ENCODE results near the gene HBB.

HBB gene

GRCh38 chr11:5203366-5203765, 23.5 kb downstream of the HBB start:
- no peaks in the 10 kb centered on the region for H3K9me2 ChIP-seq (replicated peaks; ENCODE audit: insufficient read depth, low read length)
- no peaks in the 10 kb centered on the region for H3K4me1 ChIP-seq (ENCODE audit: low read length)
- no peak overlapping the region for H3K4me2 ChIP-seq (ENCODE audit: low read depth, low read length)
- H3K4me3 ChIP-seq (ENCODE audit: low read length): no peak overlapping the region
- no peaks in the 10 kb centered on the region for H3K79me2 ChIP-seq (ENCODE audit: low read length)
- H3K9ac ChIP-seq (ENCODE audit: low read length): no peak overlapping the region
- no peak for DNase-seq
- no peaks in the 10 kb centered on the region for H3F3A ChIP-seq (ENCODE audit: insufficient read depth, low read length)
- no peak for TF ChIP-seq EZH2phosphoT487 (IDR thresholded peaks at IDR 0.05; ENCODE audit: low read length)
- no peak for TF ChIP-seq EZH2 (optimal IDR thresholded peaks at IDR 0.05; ENCODE audit: low read depth, low read length)
- TF ChIP-seq CTCF (IDR thresholded peaks at IDR 0.05; ENCODE audit: low read length): no peak
- no peaks in the 10 kb centered on the region for H4K20me1 ChIP-seq (ENCODE audit: insufficient read depth, low read length)
- no peaks in the 10 kb centered on the region for H3K9me3 ChIP-seq (replicated peaks; ENCODE audit: insufficient read depth, low read length)
- H3K36me3 ChIP-seq (replicated peaks; ENCODE audit: insufficient read depth, low read length): no peaks in the 10 kb centered on the region
- H3K27ac ChIP-seq (ENCODE audit: low read length): no peak overlapping the region
- H3K27me3 ChIP-seq (replicated peaks; ENCODE audit: insufficient read depth, low read length): no peaks in the 10 kb centered on the region
- no peak overlapping the region for H2AFZ ChIP-seq (ENCODE audit: low read length)

- no peak within 1 kb of the TSS for H2AFZ ChIP-seq (ENCODE audit: low read length)
- H4K20me1 ChIP-seq (ENCODE audit: insufficient read depth, low read length): no peaks in the 10 kb centered on the region
- no peaks in the 10 kb centered on the region for H3K79me2 ChIP-seq (ENCODE audit: low read length)
- TF ChIP-seq CTCF (IDR thresholded peaks at IDR 0.05; ENCODE audit: low read length) (no peak), EZH2phosphoT487 (IDR thresholded peaks at IDR 0.05; ENCODE audit: low read length) (no peak), EZH2 (optimal IDR thresholded peaks at IDR 0.05; ENCODE audit: low read depth, low read length) (no peak)
- no peaks in the 10 kb centered on the region for H3K27me3 ChIP-seq (replicated peaks; ENCODE audit: insufficient read depth, low read length)
- H3K4me2 ChIP-seq (ENCODE audit: low read depth, low read length): no peak within 1 kb of the TSS
- H3F3A ChIP-seq (ENCODE audit: insufficient read depth, low read length): no peaks in the 10 kb centered on the region
- DNase-seq: no peak
- no peaks in the 10 kb centered on the region for H3K9me2 ChIP-seq (replicated peaks; ENCODE audit: insufficient read depth, low read length)
- H3K9me3 ChIP-seq (replicated peaks; ENCODE audit: insufficient read depth, low read length): no peaks in the 10 kb centered on the region
- H3K4me3 ChIP-seq (ENCODE audit: low read length): no peak within 1 kb of the TSS
- no peaks in the 10 kb centered on the region for H3K36me3 ChIP-seq (replicated peaks; ENCODE audit: insufficient read depth, low read length)
- no peak within 1 kb of the TSS for H3K9ac ChIP-seq (ENCODE audit: low read length)
- H3K27ac ChIP-seq (ENCODE audit: low read length): no peak within 1 kb of the TSS
- H3K4me1 ChIP-seq (ENCODE audit: low read length): no peaks in the 10 kb centered on the region
Measured at GRCh38 chr11:5200582-5200981, 26.3 kb downstream of the HBB start, which contains the start of gene OR51V1. OR51V1 (minus strand) TSS chr11:5200682; CDS start chr11:5200682, 0 bp downstream.

GRCh38 chr11:5198285-5198684, 28.6 kb downstream of the HBB start:
- no peaks in the 10 kb centered on the region for H3K9me3 ChIP-seq (replicated peaks; ENCODE audit: insufficient read depth, low read length)
- DNase-seq: no peak
- no peak overlapping the region for H3K27ac ChIP-seq (ENCODE audit: low read length)
- no peaks in the 10 kb centered on the region for H3F3A ChIP-seq (ENCODE audit: insufficient read depth, low read length)
- H3K4me3 ChIP-seq (ENCODE audit: low read length): no peak overlapping the region
- no peak overlapping the region for H3K4me2 ChIP-seq (ENCODE audit: low read depth, low read length)
- H2AFZ ChIP-seq (ENCODE audit: low read length): no peak overlapping the region
- no peaks in the 10 kb centered on the region for H3K27me3 ChIP-seq (replicated peaks; ENCODE audit: insufficient read depth, low read length)
- no peaks in the 10 kb centered on the region for H3K36me3 ChIP-seq (replicated peaks; ENCODE audit: insufficient read depth, low read length)
- no peaks in the 10 kb centered on the region for H3K4me1 ChIP-seq (ENCODE audit: low read length)
- TF ChIP-seq CTCF (IDR thresholded peaks at IDR 0.05; ENCODE audit: low read length): no peak
- TF ChIP-seq EZH2 (optimal IDR thresholded peaks at IDR 0.05; ENCODE audit: low read depth, low read length): no peak
- TF ChIP-seq EZH2phosphoT487 (IDR thresholded peaks at IDR 0.05; ENCODE audit: low read length): no peak
- no peaks in the 10 kb centered on the region for H4K20me1 ChIP-seq (ENCODE audit: insufficient read depth, low read length)
- no peak overlapping the region for H3K9ac ChIP-seq (ENCODE audit: low read length)
- H3K9me2 ChIP-seq (replicated peaks; ENCODE audit: insufficient read depth, low read length): no peaks in the 10 kb centered on the region
- H3K79me2 ChIP-seq (ENCODE audit: low read length): no peaks in the 10 kb centered on the region

Measured in MM.1S (cell line).